Stimulated activated CD8-positive, alpha-beta memory T cell treated with anti-CD3 and anti-CD28 coated beads, Interleukin-4, amount 100 ng/mL, for 24 hours (primary cell): Measurements from ENCODE around the gene ADCY2.

Experiments
- DNase-seq: peaks from one replicate; pipeline ENCODE4 v3.0.0-alpha.2; 2020; ENCODE audit warnings: low read depth

ADCY2 gene

DNA sequence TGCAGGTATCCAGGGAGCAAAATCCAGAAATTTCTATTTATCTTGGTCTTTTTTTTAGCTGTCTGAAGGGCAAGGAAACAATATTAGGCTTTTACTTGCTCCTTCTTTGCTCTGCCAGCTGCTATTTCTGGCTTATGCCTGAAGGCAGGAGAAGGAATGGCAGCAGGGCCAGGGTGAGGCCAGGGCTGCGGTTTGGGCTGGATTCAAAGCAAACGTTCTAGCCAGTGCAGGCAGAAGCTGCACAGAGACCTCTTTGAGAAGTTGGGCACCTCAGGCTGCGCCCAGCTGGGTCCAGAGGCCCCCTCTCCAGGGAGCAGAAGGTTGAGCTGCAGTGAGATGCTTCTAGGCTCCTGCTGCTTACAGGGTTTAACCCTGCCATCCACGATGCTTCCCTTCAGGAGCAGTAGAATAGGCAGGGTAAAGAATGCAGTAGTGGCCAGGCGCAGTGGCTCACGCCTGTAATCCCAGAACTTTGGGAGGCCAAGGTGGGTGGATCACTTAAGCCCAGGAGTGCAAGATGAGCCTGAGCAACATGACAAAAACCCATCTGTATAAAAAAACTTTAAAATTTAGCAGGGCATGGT lies 201.2 kb downstream of the ADCY2 start:
- DNase-seq: no peak

DNA sequence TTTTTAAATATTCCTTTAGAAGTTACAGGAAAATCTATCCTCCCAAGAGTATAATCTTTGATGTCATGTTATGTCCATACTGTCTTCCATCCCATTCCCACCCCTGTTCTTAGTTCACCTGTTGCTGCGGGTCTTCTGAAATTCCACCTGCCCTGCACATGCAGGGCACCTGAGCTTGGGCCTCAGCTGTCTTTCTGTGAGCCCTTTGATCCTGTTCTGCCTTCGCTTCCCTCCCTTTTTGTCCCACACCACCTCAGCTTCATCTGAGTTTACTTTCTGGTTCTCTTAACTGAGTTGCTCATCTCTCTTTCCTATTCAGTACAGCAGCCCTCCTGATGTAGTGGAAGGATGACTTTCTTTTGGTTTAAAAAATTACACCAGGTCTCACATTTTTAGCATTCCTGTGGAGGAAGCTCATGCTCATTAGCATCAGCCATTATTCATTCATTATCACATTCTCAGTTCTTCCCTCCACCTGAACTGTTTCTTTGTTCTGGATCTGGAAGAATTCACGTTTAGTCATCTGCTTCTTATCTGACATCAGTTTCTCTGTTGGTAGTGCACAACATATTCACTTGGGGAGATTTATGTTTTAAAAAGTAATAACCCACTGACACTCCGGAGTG lies 211.0 kb downstream of the ADCY2 start:
- no peak for DNase-seq

DNA sequence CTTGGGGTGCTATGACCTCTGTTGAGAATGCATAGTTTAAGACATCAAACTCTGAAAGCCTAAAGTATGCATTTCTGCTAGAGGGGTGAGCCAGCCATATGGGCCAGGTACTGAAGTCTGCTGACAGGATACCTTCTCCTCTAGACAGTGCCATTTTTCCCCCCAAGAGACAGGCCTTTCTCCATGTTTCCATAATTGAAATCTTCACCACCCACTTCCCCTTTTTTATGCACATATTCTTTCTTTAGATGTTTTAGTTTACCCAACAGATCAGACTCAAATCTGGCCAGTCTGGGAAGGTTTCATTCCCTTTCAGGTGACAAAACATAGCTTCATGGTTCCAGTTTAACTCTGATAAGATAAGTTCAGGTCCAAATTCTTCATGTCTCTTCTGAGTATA lies 212.8 kb downstream of the ADCY2 start:
- no peak for DNase-seq

DNA sequence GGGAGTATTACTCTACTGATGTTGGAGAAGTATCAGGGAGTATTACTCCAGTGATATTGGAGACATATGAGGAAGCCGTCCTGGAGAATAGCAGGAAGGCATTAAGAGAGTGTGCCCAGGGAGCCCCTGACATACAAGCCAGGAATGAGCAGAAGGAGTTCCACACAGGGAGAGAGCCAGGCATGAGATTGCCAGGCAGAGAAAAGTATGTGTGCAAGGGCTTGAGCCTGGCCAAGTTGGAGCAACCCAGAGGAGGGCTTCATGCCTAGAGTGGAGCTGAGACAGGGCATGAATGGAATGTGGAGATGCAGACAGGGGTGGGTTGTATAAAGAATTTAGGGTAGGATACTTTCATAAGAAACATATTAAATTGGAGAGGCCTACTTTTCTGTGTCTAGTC lies 213.8 kb downstream of the ADCY2 start:
- DNase-seq: no peak

DNA sequence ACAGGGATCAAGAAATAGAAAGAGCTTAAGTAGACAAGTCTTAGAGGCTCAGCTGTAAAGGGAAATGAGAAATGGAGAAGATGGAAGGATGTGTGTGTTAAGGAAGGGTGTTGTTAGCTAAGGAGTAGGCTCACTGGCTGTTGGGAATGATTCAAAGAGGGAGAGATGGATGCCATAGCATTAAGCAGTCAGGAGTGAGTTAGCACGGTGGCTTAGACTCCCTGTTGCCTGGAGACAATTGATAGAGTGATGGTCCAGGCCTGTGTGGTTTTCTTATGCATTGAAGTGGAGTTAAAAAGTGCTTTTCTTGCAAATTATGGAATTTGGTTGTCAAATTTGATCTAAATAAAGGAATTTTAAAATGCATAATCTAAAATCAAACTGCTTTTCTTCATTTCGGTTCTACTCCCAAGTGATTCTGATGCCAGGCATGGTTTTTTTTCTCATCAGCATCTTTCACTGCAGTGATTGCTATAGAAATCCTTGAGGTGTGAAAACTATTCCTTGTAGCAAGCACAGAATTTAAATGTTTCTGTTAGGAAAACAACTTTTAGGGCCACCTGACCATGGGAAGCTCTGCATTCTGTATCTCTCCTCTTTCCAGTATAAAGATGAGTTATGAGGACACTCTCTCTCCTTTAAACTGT lies 214.7 kb downstream of the ADCY2 start:
- DNase-seq: no peak

DNA sequence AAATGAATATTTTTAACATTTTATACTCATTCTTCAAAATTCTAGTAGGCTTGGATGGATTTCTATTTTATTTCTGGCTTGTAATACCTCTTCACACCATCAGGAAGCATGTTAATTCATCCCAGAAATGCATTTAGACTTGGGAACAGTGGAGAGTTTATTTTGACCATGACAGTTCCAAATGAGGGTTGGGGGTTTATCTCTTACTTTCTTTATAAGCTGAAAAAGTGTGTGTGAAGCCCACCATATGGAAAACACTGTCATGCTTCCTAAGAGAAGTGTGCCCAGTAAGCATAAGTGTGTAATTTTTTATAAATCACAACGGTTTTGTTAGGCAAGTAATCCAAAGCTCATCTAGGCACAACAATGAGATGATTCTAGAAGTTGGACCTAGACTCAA lies 215.6 kb downstream of the ADCY2 start:
- no peak for DNase-seq

DNA sequence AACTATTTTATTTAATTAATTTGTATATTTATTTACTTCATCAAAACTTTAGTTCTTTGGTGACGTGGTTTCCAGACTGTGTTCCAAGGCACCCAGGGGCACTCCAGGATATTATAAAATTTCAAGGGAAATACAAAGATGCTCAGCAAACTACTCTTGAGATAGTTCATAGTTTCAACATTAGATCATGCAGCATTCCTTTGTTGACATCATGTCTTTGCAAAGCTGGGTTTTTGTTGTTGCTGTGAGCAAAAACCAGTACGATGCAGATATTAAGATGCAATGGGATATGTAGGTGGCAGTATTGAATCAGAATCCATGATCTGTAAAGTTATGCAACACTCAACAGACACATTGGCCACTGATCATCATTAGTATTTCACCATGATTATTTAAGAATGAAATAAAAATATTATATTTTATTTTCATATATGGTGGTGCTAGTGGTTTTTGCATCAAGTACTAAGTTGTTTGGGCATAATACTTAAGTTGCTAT lies 219.7 kb downstream of the ADCY2 start:
- no peak for DNase-seq

DNA sequence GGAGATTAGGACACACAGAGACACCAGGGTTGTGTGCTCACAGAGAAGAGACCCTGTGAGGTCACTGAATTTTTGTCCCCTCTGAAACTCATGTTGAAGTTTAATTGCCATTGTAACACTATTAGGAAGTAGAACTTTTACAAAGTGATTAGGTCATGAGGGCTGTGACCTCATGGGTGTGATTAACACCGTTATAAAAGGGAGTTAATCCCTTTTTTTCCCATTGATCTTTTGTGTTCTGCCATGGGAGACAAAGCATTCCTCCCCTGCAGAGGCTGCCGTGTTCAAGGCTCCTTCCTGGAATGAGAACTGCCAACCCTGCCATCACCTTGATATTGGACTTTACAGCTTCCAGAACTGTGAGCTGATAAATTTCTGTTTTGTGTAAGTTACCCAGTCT lies 221.0 kb downstream of the ADCY2 start:
- no peak for DNase-seq

DNA sequence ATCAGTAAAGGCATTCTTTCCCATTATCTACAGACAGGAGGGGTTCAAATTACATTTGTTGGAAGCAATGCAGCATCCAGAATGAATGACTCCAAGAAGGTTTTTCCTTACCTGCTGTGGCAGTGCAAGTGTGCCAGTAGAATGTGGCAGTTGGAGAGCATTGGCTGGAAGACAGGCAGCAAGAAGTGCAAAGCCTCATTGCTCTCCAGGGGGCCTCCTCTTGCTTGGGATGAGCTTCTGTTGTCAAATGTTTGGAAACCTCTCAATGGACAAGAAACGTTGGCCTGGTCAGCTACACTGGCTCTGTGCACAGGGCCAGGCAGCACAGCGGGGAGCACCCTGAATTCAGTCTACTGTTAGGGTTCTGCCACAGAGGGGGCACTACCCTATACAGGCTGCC lies 226.6 kb downstream of the ADCY2 start:
- no peak for DNase-seq

DNA sequence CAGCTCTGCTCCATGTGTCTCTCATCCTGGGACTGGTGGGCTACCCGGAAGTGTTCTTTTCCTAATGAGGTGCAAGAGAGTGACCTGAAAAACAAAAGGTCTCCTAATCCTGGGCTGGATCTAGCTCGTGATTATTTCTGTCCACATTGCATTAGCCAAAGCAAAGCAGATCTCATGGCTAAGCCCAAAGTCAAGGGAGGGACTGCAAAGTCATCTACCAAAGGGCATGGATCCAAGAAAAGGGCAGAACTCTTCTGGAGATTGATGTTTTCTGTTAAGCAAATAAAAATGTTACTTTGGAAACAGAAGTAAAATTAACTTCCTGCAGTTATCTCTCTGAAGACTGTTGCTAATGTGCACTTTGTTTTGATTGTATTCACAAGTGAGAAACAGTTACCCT lies 229.8 kb downstream of the ADCY2 start:
- no peak for DNase-seq

DNA sequence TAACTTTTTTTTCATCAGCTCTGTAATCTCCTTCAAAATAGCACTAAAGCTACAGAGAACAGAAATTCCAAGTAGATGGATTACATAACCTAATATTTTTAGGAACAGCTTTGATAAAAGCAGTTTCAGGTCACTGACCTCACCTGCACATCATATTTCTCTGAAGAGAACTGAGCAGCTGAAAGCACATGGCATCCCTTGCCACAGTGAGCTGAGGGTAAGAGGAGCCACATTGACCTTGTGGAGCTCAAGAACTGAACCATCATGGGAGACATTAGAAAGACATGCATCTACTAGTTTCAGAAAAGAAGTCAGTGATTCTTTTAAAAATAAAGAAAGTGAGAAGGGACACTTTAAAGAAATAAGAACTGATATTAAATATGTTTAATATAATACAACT lies 232.3 kb downstream of the ADCY2 start:
- DNase-seq: no peak

DNA sequence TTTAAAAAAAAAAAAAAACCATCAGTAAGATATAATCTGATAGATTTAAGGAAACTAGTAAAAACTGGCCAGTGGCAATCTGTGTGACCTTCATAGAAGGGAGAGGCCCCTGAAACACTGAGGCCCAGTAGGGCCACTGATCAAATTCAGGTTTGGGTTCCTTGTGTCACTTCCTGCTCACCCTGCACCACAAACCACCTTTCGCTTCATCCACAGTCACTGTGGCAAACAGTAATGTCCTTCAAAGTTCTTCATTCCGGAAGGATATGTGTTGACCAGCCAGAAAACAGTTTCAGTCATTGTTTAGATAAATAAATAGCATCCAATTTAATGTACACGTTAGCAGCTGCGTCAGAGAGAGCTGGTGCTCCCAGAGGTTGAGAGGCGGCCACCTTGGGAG lies 232.9 kb downstream of the ADCY2 start:
- no peak for DNase-seq

DNA sequence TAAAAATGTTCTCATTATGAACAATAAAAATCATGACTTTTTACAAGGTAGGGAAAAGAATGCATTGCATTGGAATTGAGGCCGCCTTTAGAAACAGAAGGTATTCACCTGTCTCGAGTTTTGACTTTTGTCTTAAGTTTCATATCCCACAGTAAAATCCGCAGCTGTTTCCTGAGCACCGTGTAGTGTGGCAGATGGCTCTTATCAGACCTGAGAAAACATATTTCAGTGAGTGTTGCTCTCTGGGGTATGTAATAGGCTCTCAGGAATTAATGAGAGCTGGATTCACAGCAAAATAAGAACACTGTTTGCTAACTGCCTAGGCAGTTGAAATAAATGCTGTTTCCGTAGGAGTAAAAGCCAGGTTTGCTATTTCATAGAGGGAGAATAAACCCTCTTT lies 233.6 kb downstream of the ADCY2 start:
- DNase-seq: no peak

DNA sequence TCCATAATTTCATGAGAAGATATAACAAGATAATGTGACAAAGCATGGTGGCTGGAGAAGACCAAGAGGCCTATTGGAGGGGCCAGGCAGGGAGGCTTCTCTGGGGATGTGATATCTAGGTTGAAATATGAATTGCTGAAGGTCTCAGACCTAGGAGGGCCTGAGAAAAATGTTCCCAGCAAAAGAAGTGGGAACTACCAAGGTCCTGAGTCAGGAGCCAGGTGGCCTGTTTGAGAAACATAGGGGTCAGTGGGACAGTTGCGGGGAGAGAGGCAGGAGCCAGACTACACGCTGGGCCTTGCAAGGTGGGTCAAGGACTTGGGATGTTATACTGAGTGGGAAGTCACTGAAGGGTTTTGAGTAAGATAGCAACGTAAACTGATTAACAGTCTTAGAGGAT lies 238.9 kb downstream of the ADCY2 start:
- DNase-seq: no peak

DNA sequence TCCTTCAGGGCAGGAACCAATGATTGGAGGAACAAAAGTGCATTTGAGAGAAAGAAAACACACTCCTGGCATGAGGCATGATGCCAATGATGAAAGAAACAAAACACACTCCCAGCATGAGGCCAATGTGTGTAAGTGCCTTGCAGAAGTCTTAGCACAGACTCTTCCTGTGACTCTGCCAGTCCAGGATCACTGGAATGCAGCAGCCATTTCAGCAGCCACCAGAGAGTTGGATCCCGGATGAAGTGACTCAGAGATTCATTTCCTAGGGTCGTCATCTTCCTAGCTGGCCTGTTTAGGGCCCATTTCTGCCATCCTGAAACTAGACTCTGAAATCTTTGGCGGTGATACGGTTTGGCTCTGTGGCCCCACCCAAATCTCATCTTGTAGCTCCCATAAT lies 242.5 kb downstream of the ADCY2 start:
- no peak for DNase-seq

DNA sequence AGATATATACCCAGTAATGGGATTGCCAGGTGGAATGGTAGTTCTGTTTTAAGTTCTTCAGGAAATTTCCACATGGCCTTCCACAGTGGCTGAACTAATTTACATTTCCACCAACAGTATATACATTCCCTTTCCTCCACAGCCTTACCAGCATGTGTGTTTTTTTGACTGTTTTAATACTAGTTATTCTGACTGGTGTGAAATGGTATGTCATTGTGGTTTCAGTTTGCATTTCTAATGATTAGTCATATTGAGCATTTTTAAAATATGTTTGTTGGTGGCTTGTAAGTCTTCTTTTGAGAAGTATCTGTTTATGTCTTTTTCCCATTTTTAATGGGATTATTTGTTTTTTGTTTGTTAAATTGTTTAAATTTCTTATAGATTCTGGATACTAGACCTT lies 246.1 kb downstream of the ADCY2 start:
- DNase-seq: no peak

DNA sequence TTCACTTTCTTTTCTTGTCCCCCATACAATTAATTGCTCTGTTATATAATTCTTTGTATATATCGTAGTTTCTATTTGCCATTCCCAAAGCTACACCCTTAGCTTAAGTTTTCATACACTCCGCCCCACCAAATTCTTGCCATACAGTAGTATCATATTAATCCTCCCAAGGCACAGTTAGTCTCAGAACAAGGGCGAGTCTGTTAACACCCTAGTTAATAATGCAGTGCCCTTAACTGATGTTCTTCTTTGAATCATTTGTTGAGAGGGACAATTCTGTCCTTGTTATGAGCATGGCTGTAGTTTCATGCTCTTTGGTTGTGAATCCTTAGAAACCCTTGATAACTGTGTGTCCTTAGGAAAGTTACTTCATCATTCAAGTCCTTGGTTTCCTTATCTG lies 248.8 kb downstream of the ADCY2 start:
- DNase-seq: no peak

DNA sequence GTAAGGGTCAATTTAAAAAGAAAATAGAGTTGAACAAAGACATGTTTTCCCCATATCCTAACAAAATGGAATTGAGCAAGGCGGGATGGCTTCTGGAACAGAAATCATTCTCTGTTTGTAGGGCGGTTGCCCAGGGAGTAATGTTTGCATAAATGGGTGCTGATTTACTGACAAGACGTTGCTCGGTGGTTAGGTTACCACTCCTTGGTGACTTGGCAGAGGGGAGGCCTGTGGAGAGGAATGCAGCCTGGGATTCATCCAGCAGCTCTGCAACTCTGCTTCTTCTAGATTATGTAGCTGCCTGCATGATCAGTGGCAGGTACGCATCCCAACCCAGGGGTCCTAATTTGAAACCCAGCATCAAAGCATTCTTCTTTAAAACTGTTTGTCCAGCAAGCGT lies 254.8 kb downstream of the ADCY2 start:
- DNase-seq: no peak

DNA sequence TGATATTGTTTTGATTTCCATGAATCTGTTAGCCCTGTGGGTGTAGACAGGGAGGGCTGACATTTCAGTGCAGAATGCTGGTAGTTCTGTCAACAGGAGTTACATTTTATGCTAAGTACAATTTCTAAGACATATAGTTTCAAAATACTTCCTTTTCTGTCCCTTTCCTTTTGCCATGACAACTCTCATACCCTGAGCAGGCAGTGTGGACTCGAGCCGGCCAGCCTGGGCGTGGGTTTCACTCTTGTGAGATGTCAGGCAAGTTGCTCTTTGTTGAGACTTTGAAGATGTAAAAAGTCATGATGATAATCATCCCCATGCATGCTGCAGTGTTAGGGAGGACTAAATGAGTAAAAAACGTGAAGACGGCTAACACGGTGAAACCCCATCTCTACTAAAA lies 257.1 kb downstream of the ADCY2 start:
- DNase-seq: no peak

DNA sequence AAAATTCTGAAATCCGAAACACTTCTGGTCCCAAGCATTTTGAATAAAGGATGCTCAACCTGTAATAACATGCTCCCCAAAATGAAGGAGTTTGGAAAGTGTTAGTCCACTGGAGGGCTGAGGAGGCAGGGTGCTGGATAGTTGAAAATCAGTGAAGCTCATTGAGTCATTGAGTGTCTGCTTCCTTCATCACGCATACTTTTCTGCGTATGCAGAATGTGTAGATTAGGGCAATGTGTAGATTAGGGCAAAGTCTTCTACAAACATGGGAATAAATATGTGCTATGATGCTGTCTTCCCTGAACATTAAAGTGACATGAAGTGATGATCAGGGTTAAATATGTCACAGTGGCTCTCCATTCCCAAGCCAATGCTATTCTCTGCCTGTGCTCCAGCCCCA lies 261.2 kb downstream of the ADCY2 start:
- DNase-seq: no peak

DNA sequence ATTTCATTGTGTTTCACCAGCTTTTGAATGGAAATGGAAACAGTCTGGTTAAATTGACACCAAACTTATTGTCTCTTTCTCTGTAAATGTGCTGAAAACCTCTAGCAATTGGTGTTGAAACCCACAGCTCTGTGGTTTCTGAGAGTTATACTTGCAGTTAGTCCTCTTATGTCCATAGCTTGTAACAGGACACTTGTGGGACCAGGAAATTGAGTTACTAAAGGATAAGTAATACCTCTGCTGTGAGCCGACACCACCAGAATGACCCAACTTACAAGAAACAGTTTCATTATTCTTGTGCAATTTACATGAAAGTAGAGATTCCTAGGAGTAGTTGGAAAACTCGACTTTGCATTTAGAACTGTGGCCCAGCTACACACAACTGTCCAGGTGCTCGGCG lies 263.5 kb downstream of the ADCY2 start:
- no peak for DNase-seq

DNA sequence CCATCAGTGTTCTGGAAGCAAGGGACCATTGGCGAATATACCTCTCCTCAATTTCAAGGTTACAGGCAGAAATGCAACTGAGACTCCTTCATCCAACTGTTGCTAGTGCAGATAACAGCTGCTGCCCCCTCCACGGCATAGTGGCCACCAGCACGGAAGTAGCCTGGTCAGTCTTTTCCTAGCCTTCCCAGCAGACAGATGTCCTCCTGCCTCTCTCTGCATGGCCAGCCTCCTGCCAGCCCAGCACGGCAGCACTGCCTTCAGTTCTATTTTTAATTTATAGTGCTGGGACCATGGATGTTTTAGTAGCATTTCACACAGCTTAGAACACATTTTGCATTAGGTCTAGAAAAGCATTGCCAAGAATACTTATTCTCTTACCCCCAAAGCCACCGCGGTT lies 266.4 kb downstream of the ADCY2 start:
- DNase-seq: no peak

DNA sequence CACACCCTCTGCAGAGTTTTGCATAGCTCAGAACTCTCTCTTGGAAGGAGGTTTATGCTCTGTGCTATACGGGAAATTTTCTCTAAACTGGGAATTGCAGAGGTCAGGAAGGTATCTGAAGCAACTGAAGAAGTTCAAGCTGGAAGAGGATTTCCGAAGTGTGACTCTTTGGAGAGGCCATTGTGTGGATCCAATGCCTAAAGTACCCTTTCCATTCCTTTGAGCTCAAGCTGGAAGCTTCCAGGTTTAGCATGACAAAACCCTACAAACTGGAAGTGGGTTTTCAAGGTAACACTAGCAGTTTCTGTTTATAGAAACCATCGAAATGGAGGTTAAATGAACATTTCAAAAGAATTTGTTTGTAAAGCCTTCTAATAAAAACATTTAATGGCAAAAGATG lies 267.9 kb downstream of the ADCY2 start:
- DNase-seq: no peak

DNA sequence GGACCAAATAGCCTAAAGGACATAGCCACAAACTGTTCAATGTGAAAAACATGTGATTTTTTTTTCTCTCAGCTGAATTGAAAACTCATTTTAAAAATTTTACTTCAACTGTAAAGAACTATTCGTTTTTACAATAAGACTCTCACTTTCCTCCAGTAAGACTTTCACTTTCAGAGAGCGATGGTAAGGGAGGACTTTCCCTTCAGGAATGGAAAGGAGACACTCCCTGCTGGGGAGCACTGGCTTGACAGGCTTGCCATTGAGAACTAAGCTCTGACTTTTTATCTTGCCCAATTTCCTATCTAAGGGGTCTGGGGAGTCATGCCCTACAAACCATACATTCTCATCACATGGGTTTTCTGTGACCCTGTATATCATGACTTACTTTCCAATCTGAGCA lies 268.3 kb downstream of the ADCY2 start:
- no peak for DNase-seq
